GM12891 (cell line): ENCODE data around the gene GMPR.

Experiments
- POLR2A ChIP-seq: IDR thresholded peaks from 2 replicates; pipeline ENCODE4 v1.6.1; 2011; ENCODE audit warnings: low read depth, low read length, control low read depth
- POLR2AphosphoS5 ChIP-seq: IDR thresholded peaks from 2 replicates; pipeline ENCODE4 v1.6.1; 2011; ENCODE audit warnings: low read depth, low read length, control low read depth
- SPI1 ChIP-seq: IDR thresholded peaks from 2 replicates; pipeline ENCODE4 v1.6.1; 2011; ENCODE audit warnings: low read depth, low read length, control low read depth

DNA sequence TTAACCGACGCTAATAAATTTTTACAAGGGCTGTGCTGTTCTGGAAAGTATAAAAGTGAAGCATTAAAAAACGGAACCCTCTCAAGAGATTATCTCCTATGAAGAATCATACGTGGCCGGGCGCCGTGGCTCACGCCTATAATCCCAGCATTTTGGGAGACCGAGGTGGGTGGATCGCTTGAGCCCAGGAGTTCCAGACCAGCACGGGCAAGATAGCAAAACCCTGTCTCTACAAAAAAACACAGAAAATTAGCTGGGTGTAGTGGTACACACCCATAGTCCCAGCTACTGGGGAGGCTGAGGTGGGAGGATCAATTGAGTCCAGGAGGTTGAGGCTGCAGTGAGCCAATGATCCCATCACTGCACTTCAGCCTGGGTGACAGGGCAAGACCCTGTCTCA is 83.4 kb downstream of the GMPR start:
- TF ChIP-seq POLR2A (no peak), POLR2AphosphoS5 (no peak), SPI1 (no peak)
